8988T (cell line): ENCODE results near the gene ANKRD12.
"Not testable (repeated sequence)": the region's sequence is repeated elsewhere in the genome, so short reads cannot be mapped to it uniquely, and the experiment has no call there.

ENCODE experiments used
- DNase-seq: peaks from one replicate; pipeline ENCODE4 v3.0.0; 2011

ANKRD12 gene

DNA sequence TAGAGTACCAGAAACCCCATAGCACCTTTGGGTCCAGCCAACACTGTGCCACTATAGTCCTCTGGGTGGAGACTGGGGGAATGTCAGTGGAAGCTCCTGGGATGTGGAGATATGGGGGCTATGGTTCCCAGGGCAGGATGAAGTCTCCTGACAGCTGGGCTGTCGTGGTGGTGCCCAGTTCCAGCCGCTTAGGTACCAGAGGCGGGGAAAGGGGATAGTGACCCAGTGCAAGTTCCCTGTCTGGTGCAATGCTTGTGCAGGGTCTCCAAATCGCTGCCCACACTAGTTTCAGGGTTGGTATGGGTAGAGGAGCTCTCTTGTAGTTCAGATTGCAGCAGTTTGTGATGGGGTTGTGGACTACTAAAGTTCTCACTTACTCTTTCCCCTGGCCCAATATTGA lies 97.9 kb downstream of the ANKRD12 start:
- no peak for DNase-seq

DNA sequence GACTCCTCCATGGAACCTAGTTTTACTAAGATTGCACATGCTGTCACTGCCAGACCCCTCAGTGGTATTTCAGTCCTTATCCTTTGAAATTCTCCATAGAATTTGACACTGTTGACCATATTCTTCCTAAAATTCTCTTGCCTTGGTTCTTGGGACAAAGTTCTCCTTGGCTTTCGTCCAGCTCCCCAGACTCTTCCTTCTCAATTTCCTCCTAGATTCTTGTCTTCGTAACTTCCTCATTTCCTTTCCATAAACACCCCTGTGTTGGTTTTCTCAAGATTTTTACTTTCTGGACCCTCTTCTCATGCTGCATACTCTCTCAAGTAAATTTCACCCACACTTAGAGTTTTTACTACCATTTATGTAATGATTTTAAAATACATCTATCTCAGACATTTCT lies 101.4 kb downstream of the ANKRD12 start:
- DNase-seq, result no peak

DNA sequence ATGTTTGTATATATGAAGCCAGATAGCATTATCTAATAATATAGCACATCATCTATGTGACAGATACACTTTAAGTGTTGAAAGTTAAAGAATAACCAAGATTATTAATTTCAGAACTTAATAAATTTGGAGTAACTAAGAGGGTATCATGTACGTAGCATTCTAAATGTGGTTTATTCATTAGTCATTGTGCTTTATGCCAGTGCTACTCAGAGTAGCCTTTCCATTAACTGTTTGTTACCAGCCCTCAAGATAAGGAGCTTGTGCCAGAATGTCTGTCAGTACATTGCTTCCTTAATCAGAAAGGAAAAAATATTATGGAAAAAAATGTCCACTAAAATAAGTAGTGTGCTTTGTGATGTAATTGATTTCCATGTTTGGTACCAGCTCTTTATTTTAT lies 103.1 kb downstream of the ANKRD12 start:
- DNase-seq, result no peak

DNA sequence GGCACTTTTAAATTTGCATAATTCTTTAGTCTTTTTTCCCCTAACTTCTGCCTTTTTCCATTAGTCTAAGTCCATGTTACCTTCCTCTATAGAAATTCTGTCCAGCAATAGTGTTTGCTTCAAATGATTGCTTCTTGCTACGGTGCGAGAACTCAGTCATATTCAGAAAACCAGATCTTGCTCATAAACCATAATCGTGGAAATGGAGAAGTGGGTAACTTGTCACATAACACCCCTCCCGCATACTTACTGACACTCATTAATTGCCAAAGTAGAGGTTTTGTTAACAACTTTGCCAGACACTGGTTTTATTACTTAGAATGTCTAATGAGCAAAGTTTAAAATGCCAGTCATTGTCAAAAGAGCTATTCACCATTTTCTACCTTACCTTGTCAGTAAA lies 103.7 kb downstream of the ANKRD12 start:
- DNase-seq, result no peak

DNA sequence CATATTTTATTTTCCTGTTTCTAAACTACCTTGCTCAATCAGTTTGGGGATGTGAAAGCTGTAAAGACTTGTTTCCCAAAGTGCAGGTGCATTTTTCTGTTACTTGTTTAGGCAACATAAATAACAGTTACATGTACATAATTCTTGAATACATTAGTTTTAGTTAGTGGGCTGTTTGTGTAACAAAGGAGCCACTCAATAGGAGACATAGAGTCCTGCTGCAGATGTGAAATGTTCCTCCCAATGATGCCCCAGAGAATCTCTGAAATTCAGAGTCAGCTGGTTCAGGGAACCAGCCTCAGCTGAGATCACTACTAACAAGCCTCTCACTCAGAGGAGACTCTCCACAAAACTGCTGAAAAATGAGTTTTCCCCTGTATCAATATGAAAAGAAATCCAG lies 106.4 kb downstream of the ANKRD12 start:
- no peak for DNase-seq

DNA sequence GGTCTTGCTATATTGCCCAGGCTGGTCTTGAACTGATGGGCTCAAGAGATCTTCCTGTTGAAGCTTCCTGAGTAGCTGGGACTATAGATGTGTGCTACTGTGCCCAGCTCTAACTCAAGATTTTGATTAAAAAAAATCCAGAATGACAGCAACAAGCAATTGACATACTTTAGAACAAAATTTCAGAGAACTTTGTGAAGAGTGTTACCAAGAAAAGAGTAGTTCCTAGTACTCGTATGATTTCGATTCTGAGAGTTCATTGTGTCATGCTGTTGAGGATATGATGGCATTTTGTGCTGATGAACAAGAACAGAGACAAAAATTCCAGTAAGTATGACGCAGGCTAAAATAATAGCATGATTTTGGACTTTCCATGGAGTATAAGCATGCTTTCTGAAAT lies 107.8 kb downstream of the ANKRD12 start:
- DNase-seq, result no peak

DNA sequence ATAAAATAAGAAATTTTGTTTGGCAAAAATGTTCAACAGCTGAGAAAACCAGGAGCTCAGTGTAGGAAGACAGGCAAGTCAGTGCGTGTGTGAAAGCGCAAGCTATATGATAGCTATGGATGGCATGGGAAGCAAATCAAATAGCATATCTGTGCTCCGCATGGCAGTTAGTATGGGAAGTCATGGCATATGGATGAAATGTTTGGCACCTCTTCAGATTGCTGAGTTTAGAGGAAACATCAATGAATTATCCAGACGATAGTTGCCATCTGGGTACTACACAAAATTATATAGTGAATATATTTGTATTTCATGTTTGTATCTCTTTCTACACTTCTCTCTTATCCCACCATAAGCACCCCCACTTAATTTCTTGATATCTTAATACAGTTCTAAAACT lies 112.1 kb downstream of the ANKRD12 start:
- DNase-seq, result no peak

DNA sequence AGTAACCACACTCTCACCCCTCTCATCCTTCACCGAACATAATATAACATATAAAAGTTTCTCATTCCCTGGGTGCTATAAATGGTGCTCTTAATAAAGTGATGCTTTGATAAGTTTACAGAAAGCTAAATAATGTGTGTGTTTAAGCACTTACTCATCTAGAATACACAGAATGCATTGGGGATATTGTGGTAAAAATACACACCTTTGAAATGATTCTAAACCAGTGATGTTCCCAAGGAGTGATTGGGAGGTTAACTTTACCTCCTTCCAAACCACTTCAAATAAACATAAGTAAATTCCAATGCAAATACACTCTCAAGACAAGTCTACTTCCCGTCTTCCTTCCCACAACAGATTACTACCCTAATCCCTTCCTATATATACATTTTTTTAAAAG lies 112.7 kb downstream of the ANKRD12 start:
- DNase-seq, result no peak

DNA sequence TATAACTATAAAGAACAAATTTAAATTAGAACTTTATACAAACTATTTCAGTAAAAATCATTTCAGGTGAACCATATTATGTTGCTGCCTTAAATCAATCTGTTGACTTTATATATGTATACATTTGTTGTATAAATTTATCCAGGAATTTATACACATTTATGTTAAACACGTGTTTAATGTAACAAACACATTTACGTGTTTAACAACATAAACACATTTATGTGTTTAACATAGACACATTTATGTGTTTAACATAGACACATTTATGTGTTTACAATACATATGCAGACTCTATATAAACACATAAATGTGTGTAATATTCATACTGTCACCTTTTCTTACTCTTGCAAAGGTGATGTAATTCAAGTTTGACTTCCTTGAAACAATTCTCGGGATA lies 122.6 kb downstream of the ANKRD12 start:
- DNase-seq, result no peak

DNA sequence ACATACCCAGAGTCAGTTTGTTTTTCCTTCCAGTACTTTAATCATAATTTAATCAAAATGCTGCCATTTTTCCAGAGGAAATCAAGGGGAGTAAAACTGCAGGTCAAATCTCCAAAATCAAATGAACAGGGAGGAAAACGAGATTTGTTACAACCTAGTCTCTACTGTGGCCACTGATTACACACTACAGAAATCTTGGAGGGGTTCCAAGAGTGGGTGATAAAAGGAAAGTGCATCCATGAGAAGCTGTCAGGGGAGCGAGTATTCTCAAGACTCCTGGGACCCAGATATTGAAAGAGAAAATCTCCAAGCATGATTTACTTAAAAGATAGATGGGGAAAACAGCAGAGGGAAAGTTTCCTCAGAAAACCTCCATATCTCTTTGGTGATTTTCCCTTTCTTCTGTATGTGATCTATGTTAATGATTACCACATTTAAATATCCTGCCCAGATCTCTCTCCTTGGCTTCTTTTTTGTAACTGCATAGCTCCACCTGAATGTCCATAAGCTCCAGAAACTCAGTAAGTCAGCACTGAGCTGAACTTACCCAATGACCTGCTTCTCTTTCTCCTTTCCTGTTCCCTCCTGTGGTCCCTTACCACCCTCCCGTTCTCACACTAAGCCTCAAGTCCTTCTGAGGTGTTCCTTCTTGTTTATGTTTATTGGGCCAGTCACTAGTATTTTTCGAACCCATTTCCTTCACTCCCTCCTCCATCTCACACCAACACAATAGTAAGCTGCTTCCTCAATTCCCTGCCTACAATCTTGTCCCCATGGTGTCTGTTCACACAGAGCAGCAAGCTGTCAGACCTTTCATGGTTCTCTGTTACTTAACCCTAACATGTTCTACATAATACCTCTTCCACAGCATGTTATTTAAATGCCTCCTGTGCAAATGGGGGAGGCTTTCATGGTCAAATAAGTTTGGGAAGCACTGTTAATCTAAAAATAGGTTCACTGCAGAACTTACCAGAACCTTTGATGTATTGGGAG lies 124.1 kb downstream of the ANKRD12 start:
- no peak for DNase-seq

DNA sequence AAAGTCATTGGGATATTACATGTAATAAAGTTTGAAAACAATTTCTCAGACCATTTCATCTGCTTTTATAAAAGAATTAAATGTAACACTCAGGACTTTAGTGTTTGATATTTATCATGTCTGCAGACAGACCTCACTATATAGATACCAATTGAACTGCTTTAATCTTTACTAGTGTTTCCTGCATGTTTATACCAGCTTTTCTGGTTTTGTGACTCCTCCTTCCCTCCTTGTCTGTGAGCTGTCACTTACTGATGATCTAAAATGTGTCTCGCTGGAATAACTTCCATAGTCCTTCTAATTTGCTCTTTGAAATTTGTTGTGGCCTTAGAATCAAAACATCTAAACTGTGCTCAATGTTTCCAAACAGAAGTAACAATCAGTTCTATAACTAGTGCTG lies 126.7 kb downstream of the ANKRD12 start:
- no peak for DNase-seq

DNA sequence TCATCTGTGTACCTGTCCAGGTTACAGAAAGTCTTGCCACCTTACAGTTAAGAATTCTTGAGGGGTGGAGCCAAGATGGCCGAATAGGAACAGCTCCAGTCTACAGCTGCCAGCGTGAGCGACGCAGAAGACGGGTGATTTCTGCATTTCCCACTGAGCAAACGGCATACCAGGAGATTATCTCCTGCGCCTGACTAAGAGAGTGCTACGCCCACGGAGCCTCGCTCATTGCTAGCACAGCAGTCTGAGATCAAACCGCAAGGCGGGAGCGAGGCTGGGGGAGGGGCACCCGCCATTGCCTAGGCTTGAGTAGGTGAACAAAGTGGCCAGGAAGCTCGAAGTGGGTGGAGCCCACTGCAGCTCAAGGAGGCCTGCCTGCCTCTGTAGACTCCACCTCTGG lies 128.2 kb downstream of the ANKRD12 start:
- DNase-seq, result not testable (repeated sequence)

DNA sequence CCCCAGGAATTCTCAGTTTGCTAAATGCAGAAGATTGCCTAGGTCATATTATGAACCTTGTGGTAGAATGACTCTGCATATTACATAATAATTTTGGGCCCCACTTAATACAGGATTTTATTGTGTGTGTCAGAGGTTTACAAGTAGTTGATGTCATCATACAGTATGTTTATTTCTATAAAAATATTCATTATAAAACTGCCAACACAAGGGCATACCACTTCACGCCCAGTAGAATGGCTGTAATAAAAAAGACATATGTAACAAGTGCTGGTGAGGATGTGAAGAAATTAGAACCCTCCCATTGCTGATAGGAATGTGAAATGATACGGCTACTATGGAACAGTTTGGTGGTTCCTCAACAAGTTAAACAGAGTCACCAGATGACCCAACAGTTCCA lies 136.6 kb downstream of the ANKRD12 start:
- no peak for DNase-seq

DNA sequence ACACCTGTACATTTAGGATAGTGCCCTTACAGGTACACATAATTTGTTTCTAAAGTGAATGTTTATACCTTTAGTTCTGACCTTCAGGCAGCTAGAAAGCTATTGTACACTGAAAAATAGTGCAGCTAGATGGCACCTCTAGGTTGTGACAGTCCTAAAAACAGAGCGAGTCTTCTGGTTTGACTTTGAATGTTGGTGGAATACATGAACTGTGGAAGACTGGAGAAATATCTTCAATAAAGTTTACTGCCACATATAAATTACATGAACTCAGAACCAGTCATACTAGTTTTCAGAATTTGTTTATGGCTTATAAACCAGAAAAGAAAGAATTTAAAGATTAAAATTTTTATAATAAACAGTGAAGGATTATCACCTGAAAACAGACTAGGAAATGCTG lies 139.3 kb downstream of the ANKRD12 start:
- DNase-seq, result no peak

DNA sequence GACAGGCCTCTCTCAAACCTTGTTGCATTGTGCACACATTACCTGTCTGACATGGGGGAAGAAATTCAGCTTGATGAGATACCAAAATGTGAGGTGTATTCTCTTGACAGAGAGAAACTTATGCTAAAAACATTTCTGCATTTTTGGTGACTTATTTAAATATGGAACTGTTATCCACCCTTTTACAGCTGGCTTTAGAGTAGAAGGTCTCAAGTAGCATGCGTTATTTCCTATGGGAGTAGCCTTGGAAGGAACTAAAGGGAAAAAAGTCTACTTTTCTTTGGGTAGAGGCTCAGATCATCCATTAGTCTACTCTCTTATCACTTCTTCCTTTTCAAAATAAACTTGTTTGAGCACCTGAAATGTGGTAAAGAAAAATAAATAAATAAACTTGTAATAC lies 141.4 kb downstream of the ANKRD12 start:
- DNase-seq, result no peak

DNA sequence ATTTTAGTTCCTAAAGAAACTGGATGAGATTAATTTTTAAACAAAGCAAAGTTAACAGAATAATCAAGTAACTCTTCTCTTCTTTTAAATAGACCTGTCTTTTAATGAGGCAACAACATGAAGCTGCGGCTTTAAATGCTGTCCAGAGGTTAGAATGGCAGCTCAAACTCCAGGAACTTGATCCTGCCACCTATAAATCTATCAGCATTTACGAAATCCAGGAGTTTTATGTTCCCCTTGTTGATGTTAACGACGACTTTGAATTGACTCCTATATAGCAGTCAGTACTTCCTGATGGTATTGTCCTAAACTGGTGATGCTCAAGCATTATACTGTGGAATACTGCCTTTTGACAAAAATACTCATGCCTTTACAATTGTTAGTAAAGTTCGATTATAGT lies 144.3 kb downstream of the ANKRD12 start:
- no peak for DNase-seq

DNA sequence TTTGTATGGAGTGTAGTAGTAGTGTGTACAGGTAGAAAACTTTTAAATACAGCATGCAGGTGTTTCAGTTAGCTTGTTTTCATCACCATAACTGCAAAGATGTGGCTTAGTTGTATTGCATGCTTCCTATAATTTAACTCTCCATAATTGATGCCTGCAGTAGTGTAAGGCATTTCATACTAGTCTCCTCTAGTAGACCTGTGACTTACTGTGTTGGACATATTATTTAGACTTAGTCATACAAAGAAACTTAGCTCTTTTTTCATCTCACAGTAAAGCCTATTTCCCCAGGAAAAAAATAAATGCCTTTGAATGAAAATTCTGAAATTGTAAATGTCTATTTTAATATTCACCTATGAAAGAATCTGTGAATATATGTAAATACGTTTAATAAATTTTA lies 145.2 kb downstream of the ANKRD12 start:
- no peak for DNase-seq

DNA sequence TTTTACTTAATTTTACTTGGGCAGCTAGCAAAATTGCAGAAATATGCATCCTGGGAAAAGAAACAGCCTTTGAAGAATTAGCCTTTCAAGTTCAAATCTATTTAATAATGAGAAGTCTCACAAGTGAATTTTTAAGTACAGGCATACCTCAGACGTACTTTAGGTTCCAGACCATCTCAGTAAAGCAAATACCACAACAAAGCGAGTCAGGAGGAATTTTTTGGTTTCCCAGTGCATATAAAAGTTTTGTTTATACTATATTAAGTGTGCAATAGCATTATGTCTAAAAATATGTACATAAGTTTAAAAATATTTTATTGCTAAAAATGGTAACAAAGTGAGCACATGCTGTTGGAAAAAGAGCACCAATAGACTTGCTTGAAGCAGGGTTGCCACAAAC lies 147.2 kb downstream of the ANKRD12 start:
- no peak for DNase-seq

DNA sequence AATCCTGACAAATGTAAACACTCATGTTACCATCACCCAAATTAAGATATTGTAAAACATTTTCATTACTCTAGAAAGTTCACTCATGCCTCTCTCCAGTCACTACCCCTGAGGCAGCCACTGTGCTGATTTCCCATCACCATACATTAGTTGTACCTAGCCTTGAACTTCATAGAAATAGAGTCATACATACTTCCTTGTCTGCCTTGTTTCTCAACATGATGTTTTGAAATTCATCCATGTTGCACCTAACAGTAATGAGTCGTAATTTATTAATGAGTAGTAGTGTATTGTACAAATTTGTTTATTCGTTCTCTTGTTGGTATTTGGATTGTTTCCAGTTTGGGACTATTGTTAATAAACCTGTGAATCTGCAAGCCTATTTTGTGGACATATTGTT lies 149.0 kb downstream of the ANKRD12 start:
- no peak for DNase-seq

DNA sequence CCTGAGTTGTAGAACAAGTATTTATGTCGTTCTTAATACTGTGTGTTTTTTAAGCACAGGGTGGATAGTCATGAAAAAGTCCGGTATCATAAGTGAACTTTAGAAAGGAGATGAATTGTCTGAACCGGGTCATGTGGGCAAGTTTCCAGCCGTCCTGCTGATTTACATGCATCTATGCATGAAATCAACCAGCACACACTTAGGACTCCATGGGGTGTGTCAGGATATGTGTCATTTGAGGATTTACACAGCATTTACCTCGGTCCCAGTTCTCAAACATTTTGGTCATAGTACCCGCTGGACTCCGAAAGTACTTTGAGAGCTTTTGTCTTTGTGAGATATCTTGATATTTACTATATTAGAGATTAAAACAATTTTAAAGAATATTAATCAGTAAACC lies 150.5 kb downstream of the ANKRD12 start:
- DNase-seq, result no peak

DNA sequence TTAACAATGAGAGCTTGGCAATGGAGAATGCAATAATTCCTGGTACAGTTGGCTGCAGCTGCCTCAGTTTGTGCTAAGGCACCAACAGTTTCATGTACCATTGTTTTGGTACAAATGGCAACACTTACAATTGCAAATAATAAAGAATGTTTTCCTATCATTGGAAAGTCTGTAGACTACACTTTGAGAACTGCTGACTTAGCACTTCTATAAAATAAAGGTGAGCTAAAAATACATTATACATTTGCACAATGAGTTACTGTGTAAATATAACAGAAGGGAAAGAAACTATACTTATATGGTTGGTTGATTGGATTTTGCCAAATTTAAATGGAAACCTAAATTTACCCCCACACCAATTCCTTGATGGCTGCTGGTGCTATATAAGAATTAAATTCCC lies 153.1 kb downstream of the ANKRD12 start:
- DNase-seq, result no peak

DNA sequence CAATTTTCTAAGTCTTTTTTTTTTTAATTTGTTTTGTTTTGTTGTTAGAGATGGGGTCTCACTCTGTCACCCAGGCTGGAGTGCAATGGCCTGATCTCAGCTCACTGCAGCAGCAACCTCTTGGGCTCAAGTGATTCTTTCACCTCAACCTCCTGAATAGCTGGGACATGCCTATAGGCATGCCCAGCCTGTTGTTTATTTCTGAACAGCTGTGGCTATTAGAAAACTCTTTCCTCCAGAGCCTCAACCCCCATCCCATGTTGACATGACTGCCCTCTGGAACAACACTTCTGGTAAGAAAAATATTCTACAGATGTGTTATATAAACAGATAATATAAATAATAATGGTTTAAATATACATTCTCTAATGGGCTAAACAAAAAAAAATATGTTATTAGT lies 153.6 kb downstream of the ANKRD12 start:
- no peak for DNase-seq

DNA sequence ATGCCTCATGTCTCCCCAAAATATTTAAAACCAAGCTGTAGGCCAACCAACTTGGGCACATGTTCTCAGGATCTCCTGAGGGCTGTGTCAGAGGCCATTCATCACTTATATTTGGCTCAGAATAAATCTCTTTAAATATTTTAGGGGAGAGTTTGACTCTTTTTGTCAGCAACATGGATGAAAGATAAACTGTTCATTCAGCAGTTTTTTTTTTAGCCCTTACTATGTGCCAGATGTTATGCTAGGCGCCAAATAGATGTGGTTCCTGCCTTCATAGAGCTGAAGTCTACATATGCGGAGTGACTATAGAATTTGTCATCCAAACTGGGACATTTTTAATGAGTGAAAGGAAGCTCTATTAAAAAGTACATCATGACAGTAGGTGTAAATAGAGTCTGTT lies 155.5 kb downstream of the ANKRD12 start:
- DNase-seq, result no peak

DNA sequence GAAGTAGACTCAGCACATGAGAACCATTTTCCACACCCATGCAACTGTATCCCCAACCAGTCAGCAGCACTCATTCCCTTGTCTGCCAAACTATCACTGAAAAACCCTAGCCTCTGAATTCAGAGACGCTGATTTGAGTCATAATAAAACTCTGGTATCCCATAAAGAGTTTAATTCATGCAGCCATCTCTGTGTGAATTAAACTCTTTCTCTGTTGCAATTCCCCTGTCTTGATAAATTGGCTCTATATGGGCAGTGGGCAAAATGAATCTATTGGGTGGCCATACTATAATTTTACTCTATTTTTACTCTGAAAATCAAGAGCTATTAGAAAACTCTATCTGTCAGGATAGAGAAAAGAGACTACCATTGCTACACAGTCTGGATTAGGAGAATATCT lies 157.4 kb downstream of the ANKRD12 start:
- no peak for DNase-seq
